Heart left ventricle (tissue), 16 donors: Measurements from ENCODE around the gene CCK. TPM values are rescaled to one million over a fixed set of nuclear protein-coding genes. Genes with fewer than 3 reads are reported as not detected.

Source experiments
- ATAC-seq, 4 donors: fragments of 200-7000 bp; cut with Tn5 transposase; one replicate each; pipeline ENCODE4 v1.9.1; 2020 to 2022; ENCODE audit warnings: moderate library complexity in 4 of 4, mild to moderate bottlenecking in 3 of 4, moderate number of reproducible peaks in 1 of 4
- DNase-seq, 5 donors: peaks; one replicate each; pipeline ENCODE4 v3.0.0-alpha.2; 2020
- H3K27ac ChIP-seq, 12 donors: fragments of 200-600 bp; sonication (generic) in 4 of 12; one replicate each; pipeline versions ENCODE4 v1.5.0 to v1.8.0; 2016 to 2022; ENCODE audit warnings: mild to moderate bottlenecking in 2 of 12
- H3K27me3 ChIP-seq, 9 donors: fragments of 200-600 bp; sonication (generic) in 2 of 9; one replicate each; pipeline versions ENCODE4 v1.5.1 to v1.8.0; 2016 to 2022; ENCODE audit warnings: mild to moderate bottlenecking in 3 of 9
- H3K36me3 ChIP-seq, 9 donors: fragments of 200-600 bp; sonication (generic) in 2 of 9; one replicate each; pipeline versions ENCODE4 v1.5.0 to v1.8.0; 2018 to 2022; ENCODE audit warnings: mild to moderate bottlenecking in 2 of 9
- H3K4me1 ChIP-seq, 12 donors: fragments of 200-600 bp; sonication (generic) in 4 of 12; one replicate each; pipeline versions ENCODE4 v1.5.0 to v1.8.0; 2016 to 2022; ENCODE audit warnings: mild to moderate bottlenecking in 3 of 12
- H3K4me3 ChIP-seq, 12 donors: fragments of 200-600 bp; sonication (generic) in 4 of 12; one replicate each; pipeline versions ENCODE4 v1.5.0 to v1.8.0; 2017 to 2022; ENCODE audit warnings: mild to moderate bottlenecking in 9 of 12, moderate library complexity in 4 of 12
- H3K9me3 ChIP-seq, 12 donors: fragments of 200-600 bp; sonication (generic) in 4 of 12; one replicate each; pipeline versions ENCODE4 v1.5.0 to v1.8.0; 2016 to 2022; ENCODE audit warnings: mild to moderate bottlenecking in 1 of 12
- CTCF ChIP-seq, 12 donors: fragments of 200-600 bp; sonication (generic) in 4 of 12; IDR thresholded peaks; one replicate each; pipeline versions ENCODE4 v1.5.0 to v1.8.0; 2018 to 2022; ENCODE audit warnings: antibody characterized with exemption in 12 of 12, mild to moderate bottlenecking in 5 of 12
- POLR2A ChIP-seq, 2 donors: fragments of 450-650 bp; IDR thresholded peaks; one replicate each; pipeline ENCODE4 v1.6.1; 2017; ENCODE audit warnings: antibody characterized with exemption in 2 of 2, mild to moderate bottlenecking in 2 of 2, moderate library complexity in 2 of 2
- WGBS, 4 donors: extraction: QIAGEN DNeasy Blood & Tissue Kit in 2 of 4; methylation state at CpG; one replicate each; pipeline versions ENCODE4 v1.1.5 to v1.1.7; 2013 to 2018; 5-methylcytosine and 5-hydroxymethylcytosine counted together
- intact Hi-C, 10 donors: fragments of 100-400 bp; cut with DNase I; formaldehyde crosslinking; loops; one replicate each; pipeline versions ENCODE4 v1.11.1 to v1.14.2; 2022
- polyA plus RNA-seq, 2 donors: library from polyadenylated mRNA; stranded (reverse); fragments of 200-250 nt; gene quantifications; one replicate each; pipeline ENCODE4 v1.2.3, GENCODE V29; 2013
- total RNA-seq, 9 donors: library from RNA; depleted of rRNA in 2 of 9; stranded (reverse); fragments of >200 nt in 2 of 9; fragmentation: NEBNext Ultra II Directional in 3 of 9; extraction: Animal tissue kit (Norgen Biotek cat#: 25700) in 3 of 9; gene quantifications; one replicate each; pipeline versions ENCODE4 v1.1.0 to v1.2.4, GENCODE V29; 2016 to 2023
- donor health status: ischemic (EF 13 %, LVEDD 7.1; RV severe dilation, severe dysfunction).
- donor health status: healthy with polysubstance abuse.
- donor health status: DM: no; HTN: yes; CAD: no.
- donor health status: DM: no; HTN: no; CAD: no.
- donor health status: ischemic (EF 25% LVEDD 6.9; RV normal size, moderate dysfunction).
- donor health status: ischemic (EF 25% LVEDD 5.7; RV mildly dilated, moderate dysfunction).
- donor health status: healthy.
- donor health status: DM: yes; HTN: yes; CAD: no.
- donor health status: ischemic (EF 35%, LVEDD 5.7; RV mildly dilated, moderate dysfunction).
- donor health status: nonischemic (EF 11% LVEDD 7.7; RV severe dilation, severe dysfunction).
- donor health status: DM: yes; HTN: yes; CAD: no.
- donor health status: PGD.
- donor health status: ischemic (EF 29% LVEDD 5.4; RV normal size, mild dysfunction).
- donor health status: nonischemic (EF 23%, LVEDD 6.1; RV moderate dilation, normal function).

The CCK gene
- total and polyA plus RNA-seq, 11 donors = not detected

GRCh38 chr3:42210726-42211125 lies 55.3 kb downstream of the CCK start:
- DNase-seq (no peak), ATAC-seq (no peak)
- WGBS, 4 donors = 50 to 89% (median 66%) methylated on average over 2 of the region's 2 CpGs
- Histone ChIP-seq H3K27me3 (no peaks in the 10 kb centered on the region), H3K4me1 (peaks cover 0 to 13% (median 0%) of the 10 kb centered on the region in 12 donors), H3K4me3 (no peak overlapping the region), H3K36me3 (peaks cover 0 to 98% (median 74%) of the 10 kb centered on the region in 9 donors), H3K27ac (no peak overlapping the region), H3K9me3 (no peaks in the 10 kb centered on the region)
- TF ChIP-seq POLR2A (IDR thresholded peaks at IDR 0.05) (no peak), CTCF (IDR thresholded peaks at IDR 0.05) (no peak)
- intact Hi-C loops = no loop called here

GRCh38 chr3:42209917-42210316 lies 56.1 kb downstream of the CCK start:
- Histone ChIP-seq H3K36me3 (peaks cover 0 to 97% (median 76%) of the 10 kb centered on the region in 9 donors), H3K4me3 (no peak overlapping the region)
- intact Hi-C loops = no loop called here

More at GRCh38 chr3:42209917-42210316, 56.1 kb downstream of the CCK start:
- ATAC-seq (peak; percentile 22 to 33 (median 26)), DNase-seq (no peak)
- Histone ChIP-seq H3K27me3 (no peaks in the 10 kb centered on the region), H3K9me3 (no peaks in the 10 kb centered on the region), H3K4me1 (peaks cover 0 to 10% (median 0%) of the 10 kb centered on the region in 12 donors), H3K27ac (no peak overlapping the region)
- 40 to 63% (median 55%) methylated on average over 11 to 12 of the region's 12 CpGs for WGBS, 4 donors
- TF ChIP-seq POLR2A (IDR thresholded peaks at IDR 0.05) (no peak), CTCF (IDR thresholded peaks at IDR 0.05) (no peak)

Other genes starting within 250 kb of the CCK start
- 100 to 1,000 TPM; 149 to 364 (median 272) TPM for gene TRAK1, start 174.8 kb downstream of the CCK start, total RNA-seq
- 10 to 100 TPM; 53.3 to 76.3 TPM for gene TRAK1, start 174.8 kb downstream of the CCK start, polyA plus RNA-seq
- not detected for gene LYZL4, start 144.4 kb upstream of the CCK start, total RNA-seq
- gene LYZL4, start 144.4 kb upstream of the CCK start, polyA plus RNA-seq = not detected
- 1 to 10 TPM in 8 of 9 donors, under 1 TPM in 1; 0.96 to 5.4 (median 1.7) TPM for gene VIPR1, start 236.5 kb upstream of the CCK start, total RNA-seq
- 1 to 10 TPM; 3.0 to 3.5 TPM for gene VIPR1, start 236.5 kb upstream of the CCK start, polyA plus RNA-seq